HFF-Myc (cell line): Measurements from ENCODE around the gene ARHGEF28.

Source experiments
- DNase-seq: peaks from one replicate; pipeline ENCODE4 v3.0.0-alpha.2; 2011; ENCODE audit warnings: low read depth; ENCODE audit errors: extremely low read depth
- H3K4me3 ChIP-seq: replicated peaks from 2 replicates; pipeline ENCODE4 v1.5.1; 2011; ENCODE audit warnings: low read depth, mild to moderate bottlenecking, control low read depth, low read length
- CTCF ChIP-seq: IDR thresholded peaks from 2 replicates; pipeline ENCODE4 v1.5.1; 2012; ENCODE audit warnings: mild to moderate bottlenecking, low read depth, low read length, control low read depth; ENCODE audit errors: missing control alignments

Gene ARHGEF28

DNA sequence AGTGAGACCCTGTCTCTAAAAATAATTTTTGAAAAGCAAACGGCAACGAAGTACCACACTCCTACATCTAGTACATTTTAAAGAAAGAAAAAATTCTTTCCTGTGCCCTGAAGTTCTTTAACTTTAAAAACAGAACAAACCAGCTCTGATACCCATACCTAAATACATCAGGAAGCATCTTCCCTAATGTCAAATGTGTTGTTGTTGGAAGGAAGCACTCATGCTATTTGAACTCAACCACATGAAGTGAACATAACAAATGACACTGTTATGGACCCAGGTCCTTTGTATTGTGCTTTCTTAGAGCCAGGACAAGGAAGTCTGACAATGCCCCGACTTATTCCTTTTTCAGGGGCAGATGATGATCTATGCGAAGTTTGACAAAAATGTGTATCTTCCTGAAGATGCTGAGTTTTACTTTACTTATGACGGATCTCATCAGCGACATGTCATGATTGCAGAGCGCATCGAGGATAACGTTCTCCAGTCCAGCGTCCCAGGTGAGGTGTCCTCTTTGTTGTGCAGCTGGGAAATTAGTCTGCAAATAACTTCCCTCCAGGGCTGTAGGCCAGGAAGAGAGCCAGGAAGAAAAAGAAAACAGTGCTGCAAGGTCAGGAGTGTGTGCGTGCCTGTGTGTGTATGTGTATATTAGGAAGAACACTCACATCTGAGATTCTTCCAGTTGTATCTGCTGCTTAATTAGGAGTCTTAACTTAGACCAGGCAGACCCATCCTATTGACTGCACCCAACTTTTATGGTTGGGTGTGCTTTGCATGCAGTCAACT, 123.7 kb downstream of the ARHGEF28 start:
- TF ChIP-seq CTCF = no peak
- no peak for DNase-seq
- no peak overlapping the region for H3K4me3 ChIP-seq

- DNase-seq = no peak
- H3K4me3 ChIP-seq = no peak overlapping the region
- TF ChIP-seq CTCF = no peak
Observed at GRCh38 chr5:73751254-73751914, 125.4 kb downstream of the ARHGEF28 start.

DNA sequence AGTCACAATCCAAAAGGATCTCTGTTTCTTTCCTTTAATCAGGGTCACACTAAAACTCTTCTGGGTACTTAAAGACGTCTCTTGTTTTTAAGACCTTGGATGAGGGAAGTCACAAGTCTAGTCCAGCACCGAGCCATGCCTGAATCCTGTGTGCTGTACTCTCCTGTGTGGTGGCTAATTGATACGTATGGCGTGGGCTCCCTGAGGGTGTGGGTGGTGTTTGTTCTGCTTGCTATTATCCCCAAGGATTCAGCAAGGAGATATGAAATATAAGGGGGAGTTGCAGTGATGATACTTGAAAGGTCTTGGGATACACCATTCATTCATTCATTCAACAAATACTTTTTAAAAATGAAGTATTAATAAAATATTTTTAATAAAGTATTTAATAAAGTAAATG, 128.3 kb downstream of the ARHGEF28 start:
- TF ChIP-seq CTCF = no peak
- no peak for DNase-seq
- H3K4me3 ChIP-seq = no peak overlapping the region

GRCh38 chr5:73757416-73757815, 131.4 kb downstream of the ARHGEF28 start:
- no peak overlapping the region for H3K4me3 ChIP-seq
- no peak for TF ChIP-seq CTCF
- no peak for DNase-seq

DNA sequence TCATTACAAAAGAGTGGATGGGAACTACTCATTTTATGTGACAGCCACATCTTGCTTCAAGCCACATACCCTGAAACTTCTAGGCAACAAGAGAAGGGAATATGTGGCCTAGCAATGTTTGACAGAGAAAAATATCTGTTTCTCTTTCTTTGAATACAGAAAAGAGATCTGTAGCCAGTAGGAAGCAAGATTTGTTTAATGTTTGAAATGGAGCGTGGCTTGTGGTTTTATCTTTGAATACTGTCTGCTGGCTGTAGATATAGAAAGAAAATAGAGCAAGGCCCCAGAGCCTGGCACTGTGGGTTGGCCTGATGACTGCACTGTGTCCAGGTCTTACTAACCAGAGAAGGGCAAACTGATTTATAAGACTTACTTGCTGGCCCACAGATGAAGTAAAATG, 133.8 kb downstream of the ARHGEF28 start:
- DNase-seq = no peak
- no peak overlapping the region for H3K4me3 ChIP-seq
- TF ChIP-seq CTCF = no peak

DNA sequence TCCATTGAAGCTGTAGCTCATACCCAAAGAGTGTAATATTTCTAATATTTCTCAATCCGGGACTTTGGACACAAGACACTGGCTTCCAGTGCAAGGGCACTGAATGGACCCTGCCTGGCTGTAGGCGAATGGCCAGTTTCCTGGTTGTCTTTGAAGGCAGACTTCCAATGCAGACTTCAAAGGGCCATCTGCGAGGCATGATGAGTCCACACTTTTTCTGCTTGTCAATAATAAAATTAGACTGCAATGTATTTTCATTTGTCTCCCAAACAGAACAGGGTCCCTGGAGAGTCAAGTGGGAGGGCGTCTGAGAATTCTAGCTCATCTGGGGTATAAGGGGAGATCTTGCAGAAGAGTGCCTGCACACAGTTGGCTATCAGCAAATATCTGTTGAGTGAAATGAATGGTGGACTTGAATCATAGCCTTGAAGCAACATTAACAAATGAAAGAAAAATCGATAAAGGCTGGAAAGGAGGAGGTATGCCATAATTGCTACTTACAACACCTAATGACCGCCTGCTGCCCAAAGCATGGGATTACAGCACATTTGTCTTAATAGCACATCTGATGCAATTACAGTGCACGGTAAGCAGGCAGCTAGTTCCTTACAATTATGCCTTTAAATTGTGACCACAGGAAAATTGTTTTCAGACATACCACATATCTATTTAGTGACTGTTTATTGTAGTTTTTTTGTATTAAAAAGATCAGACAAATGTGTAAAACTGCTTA, 137.5 kb downstream of the ARHGEF28 start:
- TF ChIP-seq CTCF = no peak
- no peak for DNase-seq
- H3K4me3 ChIP-seq = no peak overlapping the region
